ENCODE results near the gene CRYAA. TPM values are rescaled to one million over a fixed set of nuclear protein-coding genes. Genes with fewer than 3 reads are reported as not detected.

Gene CRYAA
- total and polyA plus RNA-seq, 12 donors = not detected

DNA sequence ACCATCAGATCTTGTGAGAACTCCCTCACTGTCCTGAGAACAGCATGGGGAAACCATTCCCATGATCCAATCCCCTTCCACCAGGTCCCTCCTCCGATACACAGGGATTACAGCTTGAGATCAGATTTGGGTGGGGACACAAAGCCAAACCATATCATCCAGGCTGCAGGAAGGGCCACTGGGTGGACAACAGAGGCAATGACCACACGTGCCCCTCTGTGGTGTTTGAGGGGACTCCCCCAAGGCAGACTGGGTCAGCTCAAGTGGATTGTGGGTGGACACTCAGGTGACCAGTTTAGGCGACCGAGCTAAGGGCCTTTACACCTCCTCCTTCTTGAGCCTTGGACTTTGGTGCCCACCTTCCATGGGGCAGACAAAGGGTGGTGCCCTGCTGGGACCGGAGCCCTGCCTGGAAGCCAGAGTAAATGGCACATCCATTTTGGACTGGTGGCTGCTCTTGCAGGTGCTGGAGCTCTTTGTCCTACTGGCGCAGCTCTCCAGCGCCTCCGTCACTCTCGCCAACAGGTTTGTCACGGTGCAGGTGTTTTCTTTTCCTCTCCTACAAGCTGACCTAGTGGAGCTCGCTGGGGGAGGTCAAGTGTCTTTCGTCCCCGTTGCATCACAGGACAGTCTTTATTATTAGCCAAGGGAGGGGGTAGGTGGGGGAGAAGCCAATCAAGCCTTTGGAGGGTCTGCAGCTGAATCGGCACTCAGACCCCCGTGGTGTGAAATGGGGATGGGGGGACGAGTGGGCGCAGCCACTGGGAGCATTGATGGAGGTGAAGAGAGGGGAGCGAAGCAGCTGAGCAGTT lies 37.6 kb downstream of the CRYAA start:
- no peak overlapping the region for H3K4me3 ChIP-seq
- WGBS, 4 donors = 78 to 90% (median 85%) methylated on average over 16 to 18 of the region's 18 CpGs
- peaks cover 0 to 14% of the 10 kb centered on the region in 2 donors for H3K4me1 ChIP-seq (replicated peaks in 1 of 2)
- DNase-seq = peak in 3 of 7 donors; percentile 11 to 46 (median 13)
- H3K9me3 ChIP-seq (replicated peaks in 1 of 3) = no peaks in the 10 kb centered on the region
- intact Hi-C loops (cut with DNase I) = no loop called here
- H3K27me3 ChIP-seq = no peaks in the 10 kb centered on the region
- H3K27ac ChIP-seq = no peak overlapping the region
- TF ChIP-seq POLR2A (IDR thresholded peaks at IDR 0.05) (no peak), CTCF (IDR thresholded peaks at IDR 0.05) (no peak)
- no peaks in the 10 kb centered on the region for H3K36me3 ChIP-seq (replicated peaks in 1 of 2)

DNA sequence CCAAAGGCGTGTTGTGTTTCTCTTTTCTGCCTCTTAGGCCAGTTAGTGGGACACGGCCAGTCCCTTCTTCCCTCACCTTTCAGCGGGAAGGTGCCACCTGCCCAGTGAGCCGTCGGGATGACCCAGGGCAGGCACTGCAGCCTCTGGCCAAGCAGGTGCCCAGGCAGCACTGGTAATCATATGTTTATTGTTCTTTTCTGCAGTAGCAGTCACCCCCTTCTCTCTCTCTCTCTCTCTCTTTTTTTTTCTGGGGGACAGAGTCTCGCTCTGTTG lies 38.2 kb downstream of the CRYAA start:
- intact Hi-C loops (cut with DNase I) = no loop called here
- Histone ChIP-seq H3K4me3 (no peak overlapping the region), H3K27me3 (no peaks in the 10 kb centered on the region), H3K36me3 (replicated peaks in 1 of 2) (no peaks in the 10 kb centered on the region), H3K27ac (no peak overlapping the region), H3K4me1 (replicated peaks in 1 of 2) (peaks cover 0 to 18% of the 10 kb centered on the region in 2 donors), H3K9me3 (replicated peaks in 1 of 3) (no peaks in the 10 kb centered on the region)
- no peak for DNase-seq
- 86 to 93% (median 89%) methylated on average over 6 of the region's 6 CpGs for WGBS, 4 donors
- TF ChIP-seq POLR2A (IDR thresholded peaks at IDR 0.05) (no peak), CTCF (IDR thresholded peaks at IDR 0.05) (no peak)

GRCh38 chr21:43207868-43208267 lies 39.1 kb downstream of the CRYAA start:
- no peaks in the 10 kb centered on the region for H3K9me3 ChIP-seq (replicated peaks in 1 of 3)
- intact Hi-C loops (cut with DNase I) = no loop called here
- no peaks in the 10 kb centered on the region for H3K36me3 ChIP-seq (replicated peaks in 1 of 2)
- H3K27ac ChIP-seq = no peak overlapping the region
- 89 to 95% (median 91%) methylated on average over 6 of the region's 6 CpGs for WGBS, 4 donors
- no peaks in the 10 kb centered on the region for H3K27me3 ChIP-seq
- TF ChIP-seq POLR2A (IDR thresholded peaks at IDR 0.05) = no peak
- no peak for TF ChIP-seq CTCF (IDR thresholded peaks at IDR 0.05)
- H3K4me1 ChIP-seq (replicated peaks in 1 of 2) = peaks cover 0 to 18% of the 10 kb centered on the region in 2 donors
- peak in 3 of 7 donors; percentile 13 to 41 (median 17) for DNase-seq
- H3K4me3 ChIP-seq = no peak overlapping the region

DNA sequence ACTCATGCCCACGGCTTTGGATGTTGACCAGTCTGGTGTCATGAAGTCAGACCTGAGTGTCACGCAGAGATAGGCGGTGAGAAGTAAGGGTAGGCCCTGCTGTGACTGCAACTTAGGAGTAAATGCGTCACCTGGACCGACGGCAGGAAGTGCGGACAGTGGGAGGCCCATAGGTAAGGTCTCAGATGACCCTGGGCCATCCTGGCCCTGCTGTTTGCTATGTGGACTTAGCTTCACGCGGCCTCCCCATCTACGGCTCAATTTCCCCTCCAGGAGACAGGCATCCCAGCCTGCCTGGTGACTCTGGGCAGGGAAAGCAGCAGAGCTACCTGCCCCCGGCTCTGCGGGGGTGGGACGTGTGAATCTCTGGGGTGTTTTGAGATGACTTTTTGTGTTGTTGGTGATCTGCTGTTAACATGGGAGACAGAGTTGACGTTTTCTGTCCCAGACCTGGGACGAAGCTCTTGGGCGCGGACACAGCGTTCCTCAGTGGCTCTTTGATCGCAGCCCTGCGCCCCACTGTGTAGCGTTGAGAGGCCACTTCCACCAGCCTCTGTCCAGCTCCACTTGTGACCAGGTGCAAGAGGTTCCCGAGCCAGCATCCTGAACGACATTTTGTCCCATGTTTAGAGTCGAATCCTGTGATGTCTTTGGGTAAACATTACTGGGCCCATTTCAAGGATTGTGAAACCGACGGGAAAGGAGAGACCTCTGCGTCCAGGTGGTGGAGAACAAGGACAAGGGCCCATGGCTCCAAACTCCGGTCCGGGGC lies 39.9 kb downstream of the CRYAA start:
- Histone ChIP-seq H3K9me3 (replicated peaks in 1 of 3) (no peaks in the 10 kb centered on the region), H3K36me3 (replicated peaks in 1 of 2) (no peaks in the 10 kb centered on the region), H3K4me1 (replicated peaks in 1 of 2) (peaks cover 0 to 18% of the 10 kb centered on the region in 2 donors), H3K4me3 (no peak overlapping the region), H3K27ac (no peak overlapping the region), H3K27me3 (no peaks in the 10 kb centered on the region)
- WGBS, 4 donors = 91 to 96% (median 93%) methylated on average over 24 to 29 of the region's 29 CpGs
- intact Hi-C loops (cut with DNase I) = no loop called here
- no peak for TF ChIP-seq CTCF (IDR thresholded peaks at IDR 0.05)
- no peak for TF ChIP-seq POLR2A (IDR thresholded peaks at IDR 0.05)
- DNase-seq = peak in 3 of 7 donors; percentile 15 to 43 (median 19)

Measured in adrenal gland (tissue), 12 donors.